Measurements from ENCODE around the gene PARP2.
"Not testable (repeated sequence)": the region's sequence is repeated elsewhere in the genome, so short reads cannot be mapped to it uniquely, and the experiment has no call there.

The PARP2 gene

GRCh38 chr14:20350282-20350681 lies 6.8 kb downstream of the PARP2 start:
- WGBS (ENCODE audit: extremely low coverage, insufficient coverage, low lambda C conversion rate): no CpG with 5 or more reads among the region's 2 CpGs
- no peak overlapping the region for H3K4me2 ChIP-seq (ENCODE audit: low read length)
- no peak overlapping the region for H4K8ac ChIP-seq (ENCODE audit: low read depth, low read length)
- no peak overlapping the region for H2AK5ac ChIP-seq (ENCODE audit: low read length)
- H3K18ac ChIP-seq (ENCODE audit: low read length): no peak overlapping the region
- no peak overlapping the region for H3K27ac ChIP-seq (ENCODE audit: low read depth, low read length)
- H3K79me1 ChIP-seq (ENCODE audit: low read length): no peaks in the 10 kb centered on the region
- H3K79me2 ChIP-seq (ENCODE audit: control insufficient read depth, insufficient read depth, low read length): no peaks in the 10 kb centered on the region
- H3K23ac ChIP-seq (ENCODE audit: low read length): no peak overlapping the region
- H4K5ac ChIP-seq (ENCODE audit: low read length): no peak overlapping the region
- no peak overlapping the region for H3K56ac ChIP-seq (ENCODE audit: low read length)
- DNase-seq: no peak
- H3K36me3 ChIP-seq (ENCODE audit: control insufficient read depth, insufficient read depth, low read length): peaks cover 11% of the 10 kb centered on the region
- H3K4me1 ChIP-seq (ENCODE audit: control insufficient read depth, low read depth, low read length): no peaks in the 10 kb centered on the region
- no peak overlapping the region for H3K4me3 ChIP-seq (ENCODE audit: low read length)
- no peak overlapping the region for H3K9ac ChIP-seq (ENCODE audit: low read length)
- H2BK120ac ChIP-seq (ENCODE audit: low read depth, low read length): no peak overlapping the region
- H3K4ac ChIP-seq (ENCODE audit: low read depth, low read length): no peak overlapping the region
- no peaks in the 10 kb centered on the region for H3K27me3 ChIP-seq (ENCODE audit: insufficient read depth, low read length, poor library complexity)
- H2BK5ac ChIP-seq (ENCODE audit: low read length): no peak overlapping the region
- no peak overlapping the region for H2BK15ac ChIP-seq (replicated peaks; ENCODE audit: low read depth)

DNA sequence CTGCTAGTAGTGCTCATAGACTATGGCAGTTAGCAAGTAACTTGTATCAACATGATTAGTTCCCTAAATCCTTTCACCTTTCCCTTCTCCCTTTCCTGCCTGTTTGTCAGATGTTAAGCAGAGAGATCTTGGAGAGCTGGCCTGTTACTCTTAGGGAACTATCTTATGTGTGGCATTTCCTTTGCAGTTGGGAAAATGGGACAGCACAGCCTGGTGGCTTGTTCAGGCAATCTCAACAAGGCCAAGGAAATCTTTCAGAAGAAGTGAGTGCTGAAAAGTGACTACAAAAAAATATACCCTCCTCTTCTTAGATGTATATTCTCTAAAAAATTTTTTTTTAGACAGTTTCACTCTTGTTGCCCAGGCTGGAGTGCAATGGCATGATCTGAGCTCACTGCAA lies 7.4 kb downstream of the PARP2 start:
- no peaks in the 10 kb centered on the region for H3K79me1 ChIP-seq (ENCODE audit: low read length)
- H3K4ac ChIP-seq (ENCODE audit: low read depth, low read length): no peak overlapping the region
- H4K8ac ChIP-seq (ENCODE audit: low read depth, low read length): no peak overlapping the region
- H2AK5ac ChIP-seq (ENCODE audit: low read length): no peak overlapping the region
- DNase-seq: no peak
- no peaks in the 10 kb centered on the region for H3K79me2 ChIP-seq (ENCODE audit: control insufficient read depth, insufficient read depth, low read length)
- no peak overlapping the region for H4K5ac ChIP-seq (ENCODE audit: low read length)
- H3K18ac ChIP-seq (ENCODE audit: low read length): no peak overlapping the region
- H2BK15ac ChIP-seq (replicated peaks; ENCODE audit: low read depth): no peak overlapping the region
- no peak overlapping the region for H3K27ac ChIP-seq (ENCODE audit: low read depth, low read length)
- no peaks in the 10 kb centered on the region for H3K4me1 ChIP-seq (ENCODE audit: control insufficient read depth, low read depth, low read length)
- no peak overlapping the region for H2BK120ac ChIP-seq (ENCODE audit: low read depth, low read length)
- no peaks in the 10 kb centered on the region for H3K27me3 ChIP-seq (ENCODE audit: insufficient read depth, low read length, poor library complexity)
- no peak overlapping the region for H3K9ac ChIP-seq (ENCODE audit: low read length)
- no peak overlapping the region for H3K4me2 ChIP-seq (ENCODE audit: low read length)
- no peak overlapping the region for H2BK5ac ChIP-seq (ENCODE audit: low read length)
- no peak overlapping the region for H3K56ac ChIP-seq (ENCODE audit: low read length)
- no peak overlapping the region for H3K23ac ChIP-seq (ENCODE audit: low read length)
- H3K36me3 ChIP-seq (ENCODE audit: control insufficient read depth, insufficient read depth, low read length): peaks cover 11% of the 10 kb centered on the region
- no peak overlapping the region for H3K4me3 ChIP-seq (ENCODE audit: low read length)

- Histone ChIP-seq H3K36me3 (ENCODE audit: control insufficient read depth, insufficient read depth, low read length) (peaks cover 11% of the 10 kb centered on the region), H2BK120ac (ENCODE audit: low read depth, low read length) (no peak overlapping the region), H3K23ac (ENCODE audit: low read length) (no peak overlapping the region), H4K5ac (ENCODE audit: low read length) (no peak overlapping the region), H3K79me1 (ENCODE audit: low read length) (no peaks in the 10 kb centered on the region), H3K18ac (ENCODE audit: low read length) (no peak overlapping the region), H3K27ac (ENCODE audit: low read depth, low read length) (no peak overlapping the region), H3K4me2 (ENCODE audit: low read length) (no peak overlapping the region), H2BK5ac (ENCODE audit: low read length) (no peak overlapping the region), H3K4me3 (ENCODE audit: low read length) (no peak overlapping the region), H3K56ac (ENCODE audit: low read length) (no peak overlapping the region), H3K9ac (ENCODE audit: low read length) (no peak overlapping the region), H2BK15ac (replicated peaks; ENCODE audit: low read depth) (no peak overlapping the region), H3K4ac (ENCODE audit: low read depth, low read length) (no peak overlapping the region), H3K27me3 (ENCODE audit: insufficient read depth, low read length, poor library complexity) (no peaks in the 10 kb centered on the region), H3K4me1 (ENCODE audit: control insufficient read depth, low read depth, low read length) (no peaks in the 10 kb centered on the region), H2AK5ac (ENCODE audit: low read length) (no peak overlapping the region), H4K8ac (ENCODE audit: low read depth, low read length) (no peak overlapping the region), H3K79me2 (ENCODE audit: control insufficient read depth, insufficient read depth, low read length) (no peaks in the 10 kb centered on the region)
- WGBS (ENCODE audit: extremely low coverage, insufficient coverage, low lambda C conversion rate): no CpG with 5 or more reads among the region's 3 CpGs
- DNase-seq: no peak
These were observed 13.0 kb downstream of the PARP2 start for GRCh38 chr14:20356422-20356821.

GRCh38 chr14:20358474-20358873 lies 15.0 kb downstream of the PARP2 start:
- not testable (repeated sequence) for H3K56ac ChIP-seq (ENCODE audit: low read length); H3K27me3 ChIP-seq (ENCODE audit: insufficient read depth, low read length, poor library complexity); H3K79me1 ChIP-seq (ENCODE audit: low read length); H3K27ac ChIP-seq (ENCODE audit: low read depth, low read length); H3K4ac ChIP-seq (ENCODE audit: low read depth, low read length); H2BK120ac ChIP-seq (ENCODE audit: low read depth, low read length); H4K8ac ChIP-seq (ENCODE audit: low read depth, low read length); H3K79me2 ChIP-seq (ENCODE audit: control insufficient read depth, insufficient read depth, low read length); H3K9ac ChIP-seq (ENCODE audit: low read length); H3K4me2 ChIP-seq (ENCODE audit: low read length); H2BK5ac ChIP-seq (ENCODE audit: low read length); H4K5ac ChIP-seq (ENCODE audit: low read length); H3K18ac ChIP-seq (ENCODE audit: low read length); H3K4me3 ChIP-seq (ENCODE audit: low read length); DNase-seq; H3K4me1 ChIP-seq (ENCODE audit: control insufficient read depth, low read depth, low read length); H3K23ac ChIP-seq (ENCODE audit: low read length); H2AK5ac ChIP-seq (ENCODE audit: low read length); H2BK15ac ChIP-seq (replicated peaks; ENCODE audit: low read depth)
- peaks cover 11% of the 10 kb centered on the region for H3K36me3 ChIP-seq (ENCODE audit: control insufficient read depth, insufficient read depth, low read length)
- WGBS (ENCODE audit: extremely low coverage, insufficient coverage, low lambda C conversion rate): no CpG with 5 or more reads among the region's 3 CpGs

DNA sequence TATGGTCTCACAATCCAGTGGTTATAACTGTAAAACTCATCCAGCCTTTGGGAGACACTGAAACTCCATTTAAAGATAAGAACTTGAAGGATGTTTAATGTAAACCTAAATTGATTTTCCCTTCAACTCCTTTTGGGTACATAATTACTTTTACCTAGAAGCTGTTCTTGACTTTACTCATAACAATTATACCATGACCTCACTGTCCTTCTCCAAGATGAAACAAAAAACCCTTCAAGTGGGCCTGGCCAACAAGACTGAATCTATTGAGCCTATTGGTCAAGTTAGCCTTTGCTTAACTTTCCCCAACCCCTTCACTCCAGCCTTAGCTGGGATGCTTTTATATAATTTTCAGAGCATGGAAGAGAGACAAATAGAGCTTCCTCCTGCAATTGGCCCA lies 22.5 kb downstream of the PARP2 start:
- Histone ChIP-seq H3K18ac (ENCODE audit: low read length) (no peak overlapping the region), H3K36me3 (ENCODE audit: control insufficient read depth, insufficient read depth, low read length) (no peaks in the 10 kb centered on the region), H3K27me3 (ENCODE audit: insufficient read depth, low read length, poor library complexity) (no peaks in the 10 kb centered on the region)

DNA sequence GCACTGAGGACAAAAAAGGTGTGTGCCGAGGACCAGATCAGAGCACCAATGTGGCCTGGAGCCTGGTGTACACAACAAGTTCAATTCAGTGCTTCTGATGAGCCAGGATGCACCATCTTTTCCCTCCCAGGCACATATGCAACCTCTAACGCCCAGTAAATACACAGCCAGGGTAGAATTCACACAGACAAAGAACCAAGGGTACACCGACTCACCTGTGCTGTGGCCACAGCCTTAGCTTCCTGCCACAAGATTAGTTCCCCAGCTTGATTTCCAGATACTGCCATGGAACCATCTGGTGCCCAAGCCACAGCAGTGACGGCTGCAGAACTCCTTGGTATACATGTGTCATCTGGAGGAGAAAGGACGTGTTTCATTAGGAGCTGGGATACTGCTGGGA lies 29.4 kb downstream of the PARP2 start:
- H3K9ac ChIP-seq (ENCODE audit: low read length): no peak overlapping the region
- H3K27me3 ChIP-seq (ENCODE audit: insufficient read depth, low read length, poor library complexity): no peaks in the 10 kb centered on the region
- H2AK5ac ChIP-seq (ENCODE audit: low read length): no peak overlapping the region
- no peak overlapping the region for H3K18ac ChIP-seq (ENCODE audit: low read length)
- no peaks in the 10 kb centered on the region for H3K79me2 ChIP-seq (ENCODE audit: control insufficient read depth, insufficient read depth, low read length)
- WGBS (ENCODE audit: extremely low coverage, insufficient coverage, low lambda C conversion rate): no CpG with 5 or more reads among the region's 5 CpGs
- no peak overlapping the region for H3K4ac ChIP-seq (ENCODE audit: low read depth, low read length)
- peaks cover 11% of the 10 kb centered on the region for H3K36me3 ChIP-seq (ENCODE audit: control insufficient read depth, insufficient read depth, low read length)
- H3K79me1 ChIP-seq (ENCODE audit: low read length): no peaks in the 10 kb centered on the region
- no peak overlapping the region for H3K27ac ChIP-seq (ENCODE audit: low read depth, low read length)
- DNase-seq: no peak
- no peak overlapping the region for H3K4me3 ChIP-seq (ENCODE audit: low read length)
- H3K4me1 ChIP-seq (ENCODE audit: control insufficient read depth, low read depth, low read length): no peaks in the 10 kb centered on the region
- H3K23ac ChIP-seq (ENCODE audit: low read length): no peak overlapping the region
- no peak overlapping the region for H2BK15ac ChIP-seq (replicated peaks; ENCODE audit: low read depth)
- no peak overlapping the region for H2BK5ac ChIP-seq (ENCODE audit: low read length)
- no peak overlapping the region for H3K56ac ChIP-seq (ENCODE audit: low read length)
- no peak overlapping the region for H3K4me2 ChIP-seq (ENCODE audit: low read length)
- H2BK120ac ChIP-seq (ENCODE audit: low read depth, low read length): no peak overlapping the region
- no peak overlapping the region for H4K5ac ChIP-seq (ENCODE audit: low read length)
- H4K8ac ChIP-seq (ENCODE audit: low read depth, low read length): no peak overlapping the region

More for the DNA sequence above, 22.5 kb downstream of the PARP2 start:
- H2BK15ac ChIP-seq (replicated peaks; ENCODE audit: low read depth): no peak overlapping the region
- no peak overlapping the region for H3K56ac ChIP-seq (ENCODE audit: low read length)
- H2AK5ac ChIP-seq (ENCODE audit: low read length): no peak overlapping the region
- H3K79me1 ChIP-seq (ENCODE audit: low read length): no peaks in the 10 kb centered on the region
- no peak overlapping the region for H4K5ac ChIP-seq (ENCODE audit: low read length)
- no peak overlapping the region for H3K27ac ChIP-seq (ENCODE audit: low read depth, low read length)
- no peak overlapping the region for H4K8ac ChIP-seq (ENCODE audit: low read depth, low read length)
- no peak overlapping the region for H3K4ac ChIP-seq (ENCODE audit: low read depth, low read length)
- H3K4me2 ChIP-seq (ENCODE audit: low read length): no peak overlapping the region
- H3K23ac ChIP-seq (ENCODE audit: low read length): no peak overlapping the region
- DNase-seq: no peak
- H3K4me1 ChIP-seq (ENCODE audit: control insufficient read depth, low read depth, low read length): no peaks in the 10 kb centered on the region
- no peak overlapping the region for H2BK5ac ChIP-seq (ENCODE audit: low read length)
- no peaks in the 10 kb centered on the region for H3K79me2 ChIP-seq (ENCODE audit: control insufficient read depth, insufficient read depth, low read length)
- H3K9ac ChIP-seq (ENCODE audit: low read length): no peak overlapping the region
- H2BK120ac ChIP-seq (ENCODE audit: low read depth, low read length): no peak overlapping the region
- H3K4me3 ChIP-seq (ENCODE audit: low read length): no peak overlapping the region

Measured in mesendoderm (in vitro differentiated cells).